ENCODE measurements around the gene SIGLECL1. TPM values are rescaled to one million over a fixed set of nuclear protein-coding genes. Genes with fewer than 3 reads are reported as not detected.

SIGLECL1 gene
- total RNA-seq, 1 experiment from 2014 or later, result not detected

- H2BK120ac ChIP-seq (ENCODE audit: low read depth, low read length, poor library complexity, severe bottlenecking), result peak overlapping the region; percentile 29
- no peak overlapping the region for H2AFZ ChIP-seq (ENCODE audit: low read length)
- H3K4ac ChIP-seq (ENCODE audit: low read depth, low read length), result no peak overlapping the region; the same call in 1 of the 2 replicates
- no peak for TF ChIP-seq CTCF (conservative IDR thresholded peaks at IDR 0.05)
- Mint-ChIP-seq H3K36me3 (ENCODE audit: insufficient read depth in 1 of 3, low read depth in 3 of 3) (peaks cover 0 to 3% (median 2%) of the 10 kb centered on the region in 3 experiments; a peak in 1 of 7 replicates), H3K27ac (peak overlapping the region in 2 of 3 experiments; percentile 50 to 90; a peak in 4 of 7 replicates), H3K4me1 (peaks cover 47 to 50% of the 10 kb centered on the region in 2 experiments), H3K9me3 (no peaks in the 10 kb centered on the region), H3K4me3 (peak overlapping the region; percentile 35 to 54; a peak in 4 of 5 replicates), H3K27me3 (ENCODE audit: low read depth) (peaks cover 10% of the 10 kb centered on the region)
- H2BK20ac ChIP-seq (ENCODE audit: low read depth, low read length, poor library complexity, severe bottlenecking), result peak overlapping the region; percentile 76
- H3T11ph ChIP-seq (ENCODE audit: low read length), result no peak overlapping the region
- H2BK15ac ChIP-seq (ENCODE audit: low read depth, low read length), result no peak overlapping the region
- H4K5ac ChIP-seq (ENCODE audit: insufficient read length, low read depth, low read length), result no peak overlapping the region
- H2BK5ac ChIP-seq (ENCODE audit: insufficient read length, low read length), result no peak overlapping the region
- no peak overlapping the region for H3K4me2 ChIP-seq (ENCODE audit: insufficient read depth, insufficient read length, low read length)
- H2AK5ac ChIP-seq (ENCODE audit: insufficient read length, low read length), result no peak overlapping the region
- peak overlapping the region; percentile 53 for H3K14ac ChIP-seq (ENCODE audit: insufficient read depth, low read length)
- WGBS (ENCODE audit: extremely low coverage, insufficient read length, low lambda C conversion rate), result no CpG with 5 or more reads among the region's 14 CpGs
- no peak overlapping the region for H2BK12ac ChIP-seq (ENCODE audit: insufficient read length, low read depth, low read length)
- no peak overlapping the region for H3K9ac ChIP-seq (ENCODE audit: extremely low read depth, insufficient read length, low read length)
- H3K23me2 ChIP-seq (ENCODE audit: insufficient read length, low read depth, low read length, poor library complexity, severe bottlenecking), result no peaks in the 10 kb centered on the region
- no peak overlapping the region for H3K23ac ChIP-seq (ENCODE audit: insufficient read length, low read depth, low read length)
- no peaks in the 10 kb centered on the region for H3K79me2 ChIP-seq (ENCODE audit: insufficient read depth, low read length)
- peaks cover 25% of the 10 kb centered on the region; the same call in 1 of the 2 replicates for H3K4me1 ChIP-seq (ENCODE audit: insufficient read depth, low read length)
- H4K8ac ChIP-seq (replicated peaks; ENCODE audit: insufficient read length, low read depth, low read length), result no peak overlapping the region
- H4K20me1 ChIP-seq (ENCODE audit: control insufficient read depth, insufficient read depth, insufficient read length), result no peaks in the 10 kb centered on the region
- no peaks in the 10 kb centered on the region for H3K27me3 ChIP-seq (ENCODE audit: insufficient read depth, low read length)
- peak overlapping the region; percentile 64 for H3K18ac ChIP-seq (ENCODE audit: insufficient read length, low read depth, low read length)
- H3K27ac ChIP-seq (ENCODE audit: insufficient read length, low read depth, low read length), result no peak overlapping the region
- peak overlapping the region; percentile 76 for H4K91ac ChIP-seq (ENCODE audit: insufficient read length, low read depth, low read length)
- no peaks in the 10 kb centered on the region for H3K79me1 ChIP-seq (ENCODE audit: insufficient read depth, low read depth, low read length, poor library complexity, severe bottlenecking)
- peak; percentile 61 for DNase-seq
- no peaks in the 10 kb centered on the region for H3K9me3 ChIP-seq (ENCODE audit: control insufficient read depth, low read depth, low read length)
- no peak overlapping the region for H3K56ac ChIP-seq (ENCODE audit: insufficient read length, low read depth, low read length)
These were observed 42.8 kb downstream of the SIGLECL1 start for GRCh38 chr19:51293571-51294210.

All from H9 (cell line).